Psoas muscle (tissue), 8 donors: ENCODE measurements around the gene ENTHD1. TPM values are rescaled to one million over a fixed set of nuclear protein-coding genes. Genes with fewer than 3 reads are reported as not detected.

ENCODE experiments used
- ATAC-seq, 4 donors: fragments of 200-7000 bp; cut with Tn5 transposase; one replicate each; pipeline ENCODE4 v1.9.1; 2020; ENCODE audit warnings: moderate library complexity in 3 of 4, mild to moderate bottlenecking in 2 of 4
- DNase-seq, 2 donors: peaks; one replicate each; pipeline ENCODE4 v3.0.0-alpha.2; 2020
- H3K27ac ChIP-seq: fragments of 200-600 bp; one replicate; pipeline ENCODE4 v1.8.0; 2022
- H3K27me3 ChIP-seq, 3 donors: fragments of 200-600 bp in 1 of 3; one replicate each; pipeline versions ENCODE4 v1.6.1 to v1.8.0; 2013 to 2022; ENCODE audit warnings: low read length in 2 of 3, mild to moderate bottlenecking in 2 of 3, moderate library complexity in 1 of 3; ENCODE audit not compliant: insufficient read depth in 3 of 3
- H3K36me3 ChIP-seq, 2 donors: fragments of 200-600 bp in 1 of 2; one replicate each; pipeline versions ENCODE4 v1.6.1 to v1.8.0; 2013 to 2022; ENCODE audit warnings: low read depth in 1 of 2, mild to moderate bottlenecking in 1 of 2, moderate library complexity in 1 of 2; ENCODE audit not compliant: insufficient read depth in 1 of 2
- H3K4me1 ChIP-seq: fragments of 200-600 bp; one replicate; pipeline ENCODE4 v1.8.0; 2022
- H3K4me3 ChIP-seq: fragments of 200-600 bp; one replicate; pipeline ENCODE4 v1.8.0; 2022; ENCODE audit warnings: mild to moderate bottlenecking
- H3K9me3 ChIP-seq: fragments of 200-600 bp; one replicate; pipeline ENCODE4 v1.8.0; 2022
- CTCF ChIP-seq: fragments of 200-600 bp; IDR thresholded peaks from one replicate; pipeline ENCODE4 v1.8.0; 2022; ENCODE audit warnings: antibody characterized with exemption
- WGBS, 3 donors: extraction: QIAGEN DNeasy Blood & Tissue Kit; methylation state at CpG; one replicate each; pipeline versions ENCODE4 v1.1.6 to v1.1.7; 2013; 5-methylcytosine and 5-hydroxymethylcytosine counted together
- intact Hi-C, 2 donors: fragments of 100-400 bp; cut with DNase I; formaldehyde crosslinking; loops; one replicate each; pipeline versions ENCODE4 v1.11.0 to v1.14.2; 2022
- polyA plus RNA-seq, 3 donors: library from polyadenylated mRNA; stranded (reverse); fragments of 200-250 nt; gene quantifications; one replicate each; pipeline ENCODE4 v1.2.3, GENCODE V29; 2013
- total RNA-seq, 4 donors: library from RNA; stranded (reverse); fragmentation: NEBNext Ultra II Directional in 2 of 4; extraction: Animal tissue kit (Norgen Biotek cat#: 25700) in 2 of 4; gene quantifications; one replicate each; pipeline versions ENCODE4 v1.2.1 to v1.2.4, GENCODE V29; 2021 to 2023
- donor health status: healthy with polysubstance abuse.
- donor health status: DM: no; HTN: no; CAD: no; lungs with moderate emphysema.
- donor health status: Bipolar disorder and iron deficiency.
- donor health status: healthy.
- donor health status: DM: yes; HTN: yes; CAD: no.
- donor health status: DM: no; HTN: no; CAD: no.
- donor health status: DM: no; HTN: no; CAD: no.
- donor health status: DM: yes; HTN: yes; CAD: no.

The ENTHD1 gene
- total and polyA plus RNA-seq, 7 donors: not detected

- WGBS, 3 donors: 86 to 94% (median 88%) methylated on average over 5 of the region's 5 CpGs
- ATAC-seq (no peak), DNase-seq (no peak)
- intact Hi-C loops: no loop called here
- peaks cover 0 to 18% (median 0%) of the 10 kb centered on the region in 3 donors for H3K27me3 ChIP-seq
- no peaks in the 10 kb centered on the region for H3K36me3 ChIP-seq
- H3K27ac ChIP-seq: no peak overlapping the region
- H3K4me1 ChIP-seq: no peaks in the 10 kb centered on the region
- no peak for TF ChIP-seq CTCF
- no peaks in the 10 kb centered on the region for H3K9me3 ChIP-seq
- H3K4me3 ChIP-seq: no peak overlapping the region
These were observed 53.5 kb downstream of the ENTHD1 start for GRCh38 chr22:39839917-39840510.

- no peaks in the 10 kb centered on the region for H3K4me1 ChIP-seq
- no peaks in the 10 kb centered on the region for H3K36me3 ChIP-seq
- 67 to 76% (median 70%) methylated on average over 5 of the region's 5 CpGs for WGBS, 3 donors
- no peak for TF ChIP-seq CTCF
- DNase-seq: no peak
- no peak overlapping the region for H3K27ac ChIP-seq
- no peak for ATAC-seq
- intact Hi-C loops: no loop called here
- peaks cover 0 to 13% (median 0%) of the 10 kb centered on the region in 3 donors for H3K27me3 ChIP-seq
- H3K9me3 ChIP-seq: no peaks in the 10 kb centered on the region
- H3K4me3 ChIP-seq: no peak overlapping the region
These were observed 54.4 kb downstream of the ENTHD1 start for GRCh38 chr22:39839204-39839603.

- intact Hi-C loops: no loop called here
- ATAC-seq (no peak), DNase-seq (no peak)
- no peak for TF ChIP-seq CTCF
- H3K27ac ChIP-seq: no peak overlapping the region
- no peaks in the 10 kb centered on the region for H3K9me3 ChIP-seq
- WGBS, 3 donors: 81 to 88% (median 82%) methylated on average over 2 of the region's 2 CpGs
- H3K4me3 ChIP-seq: no peak overlapping the region
- no peaks in the 10 kb centered on the region for H3K4me1 ChIP-seq
- H3K36me3 ChIP-seq: no peaks in the 10 kb centered on the region
- peaks cover 0 to 53% (median 0%) of the 10 kb centered on the region in 3 donors for H3K27me3 ChIP-seq
These were observed 60.0 kb downstream of the ENTHD1 start for GRCh38 chr22:39833610-39834009.

- Histone ChIP-seq H3K4me1 (no peaks in the 10 kb centered on the region), H3K27ac (no peak overlapping the region), H3K4me3 (no peak overlapping the region), H3K27me3 (peaks cover 0 to 54% (median 0%) of the 10 kb centered on the region in 3 donors), H3K9me3 (no peaks in the 10 kb centered on the region), H3K36me3 (no peaks in the 10 kb centered on the region)
- intact Hi-C loops: no loop called here
- 0 to 43% (median 0%) methylated on average over 1 of the region's 1 CpG for WGBS, 3 donors
- no peak for TF ChIP-seq CTCF
- ATAC-seq (no peak), DNase-seq (no peak)
These were observed 60.5 kb downstream of the ENTHD1 start for GRCh38 chr22:39833093-39833492.

- Histone ChIP-seq H3K36me3 (no peaks in the 10 kb centered on the region), H3K9me3 (no peaks in the 10 kb centered on the region), H3K4me3 (no peak overlapping the region), H3K4me1 (no peaks in the 10 kb centered on the region), H3K27ac (no peak overlapping the region), H3K27me3 (peaks cover 0 to 57% (median 0%) of the 10 kb centered on the region in 3 donors)
- ATAC-seq (no peak), DNase-seq (no peak)
- TF ChIP-seq CTCF: no peak
- WGBS, 3 donors: 47 to 60% (median 56%) methylated on average over 7 of the region's 7 CpGs
- intact Hi-C loops: no loop called here
These were observed 60.9 kb downstream of the ENTHD1 start for GRCh38 chr22:39832627-39833074.
